NCI-H2227 (cell line): Measurements from ENCODE around the gene PTPRK.

Source experiments
- DNase-seq: peaks from one replicate; lab custom pipeline; 2025; ENCODE audit not compliant: unreplicated experiment; lab: John Stamatoyannopoulos, UW

Gene PTPRK

DNA sequence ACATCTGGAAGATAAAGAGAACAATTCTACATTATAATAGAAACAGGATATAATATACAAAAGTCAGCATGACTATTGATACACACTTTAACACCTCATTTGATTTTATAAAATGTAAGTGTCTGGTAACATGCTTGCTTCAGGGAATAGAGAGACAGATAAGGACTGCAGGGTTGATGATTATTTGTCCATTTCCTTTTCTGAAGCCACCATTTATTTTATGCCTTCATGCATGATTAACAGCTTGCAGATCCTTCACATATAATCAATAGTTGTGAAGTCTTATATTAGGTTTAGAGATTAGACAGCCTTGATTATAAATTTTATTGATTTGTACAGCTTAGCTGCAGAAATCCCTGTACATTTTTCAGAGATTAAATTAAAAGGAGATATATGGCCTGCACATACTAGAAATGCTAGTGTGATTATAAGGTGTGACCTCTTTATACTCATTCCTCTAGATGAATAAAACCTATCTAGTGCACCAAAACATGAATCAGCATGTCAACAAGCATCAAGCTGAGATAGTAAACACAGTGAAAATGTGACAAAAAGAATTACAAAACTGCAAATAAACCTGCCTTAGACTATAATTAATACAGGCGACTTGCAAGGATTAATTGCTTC lies 420.7 kb downstream of the PTPRK start:
- no peak for DNase-seq

DNA sequence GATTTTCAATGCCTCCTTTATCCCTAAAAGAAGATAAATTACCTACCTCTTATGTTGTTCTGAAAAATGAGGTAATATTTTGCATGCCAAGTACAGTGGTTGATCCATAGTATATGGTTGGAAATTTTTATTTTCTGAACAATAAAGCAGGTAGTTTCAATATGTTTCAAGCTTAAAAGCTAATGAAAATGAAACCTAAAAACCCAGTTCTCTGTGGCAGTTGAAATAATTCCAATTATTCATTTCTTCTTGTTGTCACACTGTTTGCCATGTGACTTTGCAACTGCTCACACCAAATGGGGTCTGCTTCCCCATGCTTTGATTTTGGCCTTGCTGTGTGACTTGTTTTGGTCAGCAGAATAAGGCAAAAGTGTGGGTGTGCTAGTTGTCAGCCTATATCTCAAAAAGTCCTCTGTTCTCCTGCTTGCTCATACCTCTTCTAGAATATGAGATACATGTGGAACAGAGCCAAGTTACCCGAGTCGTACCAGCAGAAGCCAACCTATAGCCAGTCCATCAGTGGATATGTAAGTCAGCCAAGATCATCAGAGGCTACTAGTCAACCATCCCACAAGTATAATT lies 422.3 kb downstream of the PTPRK start:
- DNase-seq: no peak

DNA sequence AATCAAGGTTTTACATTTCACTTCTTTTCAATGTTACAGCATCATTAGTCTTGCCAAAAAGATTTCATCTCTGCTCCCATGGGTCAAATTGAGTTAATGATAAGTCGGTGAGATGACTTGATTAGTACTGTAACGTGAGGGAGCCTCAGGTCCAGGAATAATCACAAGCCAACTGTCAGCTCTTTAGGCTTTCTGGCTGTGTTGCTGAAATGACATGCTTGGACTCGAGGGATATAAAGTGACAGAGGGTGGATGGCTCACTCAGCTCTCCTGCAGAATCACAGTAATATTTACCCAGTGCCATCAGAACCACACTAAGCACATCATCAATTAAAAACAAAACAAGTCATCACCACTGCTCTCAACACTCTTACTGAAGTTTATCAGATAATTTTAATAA lies 423.4 kb downstream of the PTPRK start:
- no peak for DNase-seq

- no peak for DNase-seq
Measured at GRCh38 chr6:128095362-128095761, 425.0 kb downstream of the PTPRK start.

- DNase-seq: no peak
Measured at GRCh38 chr6:128079021-128079420, 441.4 kb downstream of the PTPRK start.

DNA sequence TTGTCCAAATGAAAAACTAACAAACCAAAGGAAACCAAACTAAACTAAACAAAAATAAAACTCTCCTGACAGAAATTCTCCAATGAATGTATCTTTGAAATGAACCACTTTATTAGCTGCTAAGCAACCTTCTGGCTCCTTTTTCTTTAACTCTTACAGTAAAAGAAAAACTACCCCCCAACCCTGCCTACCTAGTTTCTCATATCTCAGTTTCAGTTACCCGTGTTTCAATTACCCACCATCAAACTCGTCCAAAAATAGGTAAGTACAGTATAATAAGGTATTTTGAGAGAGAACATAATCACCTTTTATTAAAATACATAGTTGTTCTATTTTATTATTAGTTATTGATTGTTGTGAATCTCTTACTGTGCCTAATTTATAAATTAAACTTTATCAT lies 442.1 kb downstream of the PTPRK start:
- no peak for DNase-seq

DNA sequence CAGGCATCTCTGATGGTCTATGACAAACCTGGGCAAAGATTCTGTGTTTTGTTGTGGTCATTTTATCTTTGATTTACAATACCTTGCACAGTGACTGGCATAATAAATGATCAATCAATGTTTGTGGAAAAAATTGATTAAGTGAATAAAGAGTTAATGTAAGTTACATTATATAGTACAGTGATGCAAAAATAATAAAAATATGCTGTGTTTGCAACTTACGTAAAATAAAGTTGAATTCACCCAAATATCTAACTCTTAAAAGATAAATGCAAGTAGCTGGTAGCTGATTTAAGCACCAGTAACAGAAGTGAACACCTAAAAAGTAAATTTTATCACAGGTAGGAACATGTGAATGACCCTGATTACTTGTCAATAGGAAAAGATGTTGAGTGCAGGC lies 443.6 kb downstream of the PTPRK start:
- no peak for DNase-seq

GRCh38 chr6:128074567-128074966 lies 445.8 kb downstream of the PTPRK start:
- DNase-seq: no peak

DNA sequence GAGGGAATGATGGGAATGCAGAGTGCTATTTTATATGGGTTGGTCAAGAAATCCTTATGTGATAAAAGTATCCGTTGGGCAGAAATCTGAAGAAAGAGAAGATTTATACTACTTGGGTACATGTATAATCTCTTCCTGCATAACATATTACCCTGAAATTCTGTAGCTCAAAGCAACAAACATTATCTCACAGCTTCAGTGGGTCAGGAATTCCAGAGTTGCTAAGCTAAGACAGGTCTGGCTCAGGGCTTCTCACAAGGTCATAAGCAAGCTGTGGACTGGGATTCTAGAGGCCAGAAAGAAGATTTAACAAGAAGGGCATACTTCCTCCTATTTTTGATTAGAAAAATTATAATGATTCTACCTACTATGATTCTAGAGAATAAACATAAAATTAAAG lies 447.0 kb downstream of the PTPRK start:
- no peak for DNase-seq

GRCh38 chr6:128071212-128071611 lies 449.2 kb downstream of the PTPRK start:
- no peak for DNase-seq

GRCh38 chr6:128070406-128070805 lies 450.0 kb downstream of the PTPRK start:
- DNase-seq: no peak

DNA sequence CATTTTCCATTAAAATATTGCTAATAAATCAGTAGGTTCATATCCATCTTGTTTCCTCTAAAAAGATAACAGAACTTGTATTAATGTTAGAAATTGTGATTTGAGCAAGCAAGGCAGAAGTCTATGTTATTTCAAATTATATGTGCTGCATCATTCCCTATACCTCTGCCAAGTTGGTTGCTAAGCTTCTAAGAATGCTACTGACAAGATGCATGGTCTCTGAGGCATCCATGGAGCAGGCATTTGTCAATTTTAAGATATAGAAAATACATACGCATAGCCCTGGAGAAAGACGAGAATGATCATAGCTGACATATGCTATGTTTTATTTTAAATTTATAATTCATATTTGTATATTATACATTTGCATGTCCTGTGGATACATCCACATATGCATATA lies 451.2 kb downstream of the PTPRK start:
- no peak for DNase-seq

GRCh38 chr6:128068119-128068479 lies 452.3 kb downstream of the PTPRK start:
- DNase-seq: peak; percentile 3

- no peak for DNase-seq
Measured at GRCh38 chr6:128067446-128068118, 452.8 kb downstream of the PTPRK start.

- DNase-seq: no peak
Measured at GRCh38 chr6:128065072-128065471, 455.3 kb downstream of the PTPRK start.

- DNase-seq: no peak
Measured at GRCh38 chr6:128064540-128064895, 455.9 kb downstream of the PTPRK start.

DNA sequence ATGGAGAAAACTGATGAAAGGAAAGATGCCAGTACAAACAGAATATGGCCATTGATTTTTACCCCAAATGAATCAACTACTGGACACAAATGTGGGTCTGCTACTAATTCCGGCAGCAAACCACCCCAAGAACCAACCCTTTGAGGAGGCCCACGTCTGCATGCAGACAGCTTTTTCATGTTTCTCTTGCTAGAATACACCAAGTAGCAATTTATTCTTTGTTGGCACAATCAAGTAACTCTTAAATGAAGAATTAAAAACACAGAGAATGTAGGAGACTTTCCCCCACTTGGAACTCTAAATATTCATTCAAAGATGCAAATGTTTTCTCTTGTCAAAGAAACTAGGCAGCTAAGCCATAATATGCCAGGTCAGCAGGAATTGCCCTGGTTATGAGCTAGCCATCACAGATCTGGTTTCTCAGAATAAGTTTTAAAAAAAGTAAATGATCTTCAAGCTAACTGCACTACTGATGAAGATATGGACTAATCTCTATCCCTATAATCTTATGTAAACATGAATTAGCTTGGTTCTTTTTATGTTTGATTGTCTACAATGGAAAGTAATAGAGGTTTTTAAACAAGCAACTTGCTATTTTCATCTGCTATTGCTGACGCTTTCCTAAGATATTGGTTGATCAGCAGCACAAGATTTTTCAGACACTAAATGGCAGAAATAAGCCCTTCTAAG lies 456.4 kb downstream of the PTPRK start:
- DNase-seq: no peak

DNA sequence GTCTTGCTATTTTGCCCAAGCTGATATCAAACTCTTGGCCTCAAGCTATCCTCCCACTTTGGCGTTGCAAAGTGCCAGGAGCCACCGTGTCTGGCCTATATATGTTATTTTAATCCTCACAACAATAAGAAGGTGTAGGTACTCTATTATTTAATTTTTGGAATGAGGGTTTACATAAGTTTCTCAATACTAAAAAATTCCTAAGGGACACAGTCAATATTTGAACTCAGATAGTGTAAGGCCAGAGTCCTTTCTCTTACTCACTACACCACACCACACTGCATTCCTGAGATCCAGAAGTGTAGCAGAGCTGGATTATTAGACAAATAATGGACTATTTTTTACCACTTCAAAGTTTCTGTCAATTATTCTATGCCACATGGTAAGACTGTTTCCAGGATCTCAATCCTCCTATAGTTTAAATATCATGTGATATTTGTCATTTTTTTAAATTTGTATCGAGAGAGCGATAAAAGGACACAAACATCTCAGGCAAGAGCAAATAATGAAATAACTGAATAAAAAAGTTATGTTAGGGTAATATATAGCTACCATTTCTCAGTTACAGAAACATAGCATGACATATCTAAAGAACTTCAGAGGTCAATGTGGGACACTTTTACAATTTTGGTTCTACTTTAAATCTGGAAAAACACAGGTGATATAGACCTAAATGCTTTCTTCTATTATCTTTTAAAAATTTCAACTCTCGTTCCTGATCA lies 457.4 kb downstream of the PTPRK start:
- no peak for DNase-seq

DNA sequence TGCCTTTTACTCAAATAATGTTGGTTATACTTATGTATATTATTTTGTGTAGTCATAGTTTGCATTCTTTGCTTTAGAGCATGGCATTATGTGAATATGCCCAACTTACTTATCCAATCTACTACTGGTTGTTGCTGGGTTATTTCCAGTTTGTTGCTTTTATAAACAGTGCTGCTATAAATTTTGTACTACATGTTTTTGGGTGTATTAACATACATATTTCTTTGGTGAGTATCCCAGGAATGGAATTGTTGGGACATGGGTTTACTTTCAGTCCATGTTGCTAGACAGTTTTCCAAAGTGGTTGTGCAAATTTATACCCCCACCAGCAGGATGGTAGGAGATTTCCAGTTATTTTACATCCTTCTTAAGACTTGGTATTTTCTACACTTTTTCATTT lies 462.5 kb downstream of the PTPRK start:
- DNase-seq: no peak

DNA sequence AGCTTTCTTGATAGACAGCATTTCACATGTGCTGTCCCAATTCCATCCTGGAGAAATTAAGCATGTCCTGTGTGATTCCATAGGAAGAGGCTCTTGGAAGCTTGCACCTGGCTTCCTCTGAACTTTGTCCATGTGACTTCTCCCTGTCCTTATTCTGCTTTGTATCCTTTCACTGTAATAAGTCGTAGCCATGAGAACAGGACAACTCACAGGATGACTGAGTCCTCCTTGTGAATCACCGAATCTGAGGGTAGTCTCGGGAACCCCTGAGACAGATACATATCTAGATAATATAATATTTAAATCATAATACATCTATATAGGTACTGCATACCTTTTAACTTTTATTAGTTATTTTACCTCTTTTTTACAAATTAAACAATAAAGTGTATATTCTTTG lies 462.9 kb downstream of the PTPRK start:
- no peak for DNase-seq

DNA sequence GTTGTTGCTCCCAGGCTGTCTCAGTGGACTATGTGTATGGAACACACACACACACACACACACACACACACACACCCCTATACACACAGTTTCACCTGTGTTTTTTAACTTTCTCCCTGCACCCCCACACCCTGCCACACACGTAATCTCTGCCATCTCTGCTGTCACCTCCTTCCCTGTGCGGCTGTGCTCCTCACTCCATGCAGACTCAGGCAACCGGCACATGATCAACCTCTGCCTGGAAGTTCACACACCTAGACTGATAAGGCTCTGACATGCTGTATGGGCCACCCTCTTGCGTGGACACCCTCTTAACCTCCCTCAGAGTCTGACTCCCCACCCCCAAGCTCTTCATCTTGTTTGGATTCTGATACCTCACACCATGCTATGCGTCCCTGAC lies 467.3 kb downstream of the PTPRK start:
- no peak for DNase-seq

- no peak for DNase-seq
Measured at GRCh38 chr6:128047989-128048388, 472.4 kb downstream of the PTPRK start.
